Measurements from ENCODE around the gene GNA12.

Gene GNA12

DNA sequence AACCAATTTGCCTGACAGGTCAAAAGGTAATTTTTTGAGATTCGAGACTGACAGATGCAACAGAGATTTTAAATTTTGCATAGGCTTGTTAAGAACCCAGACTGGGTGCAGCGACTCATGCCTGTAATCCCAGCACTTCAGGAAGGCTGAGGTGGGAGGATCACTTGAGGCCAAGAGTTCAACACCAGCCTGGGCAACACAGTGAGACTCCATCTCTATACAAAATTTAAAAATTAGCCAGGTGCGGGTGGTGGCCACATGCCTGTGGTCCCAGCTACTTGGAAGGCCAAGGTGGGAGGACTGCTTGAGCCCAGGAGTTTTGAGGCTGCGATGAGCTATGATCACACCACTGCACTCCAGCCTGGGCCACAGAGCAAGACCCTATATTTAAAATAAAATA, 121.5 kb downstream of the GNA12 start:
- TF ChIP-seq CTCF (conservative IDR thresholded peaks at IDR 0.05) (no peak), ZFX (IDR thresholded peaks at IDR 0.05) (no peak)
- H3K27ac ChIP-seq, result no peak overlapping the region

DNA sequence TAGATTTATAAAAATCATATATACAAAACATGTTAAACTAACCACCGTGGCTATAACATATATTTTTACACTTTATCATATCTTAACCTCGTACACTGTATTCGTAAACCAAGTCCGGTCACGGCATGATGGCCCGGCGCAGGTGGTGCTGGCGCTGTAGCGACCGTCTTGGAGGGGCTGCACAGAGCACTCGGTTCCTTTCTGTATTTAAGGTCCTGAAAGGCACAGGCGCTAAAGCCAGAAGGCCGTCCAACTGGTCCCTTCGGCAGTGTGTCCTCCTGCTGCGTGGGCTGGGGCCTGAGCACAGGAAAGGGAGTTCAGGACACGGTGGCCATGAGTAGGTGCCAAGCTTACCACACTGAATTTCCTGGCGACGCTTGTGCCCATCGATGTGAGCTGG, 122.3 kb downstream of the GNA12 start:
- TF ChIP-seq CTCF (conservative IDR thresholded peaks at IDR 0.05) (no peak), ZFX (IDR thresholded peaks at IDR 0.05) (no peak)
- no peak overlapping the region for H3K27ac ChIP-seq

- H3K27ac ChIP-seq, result no peak overlapping the region
- TF ChIP-seq CTCF (conservative IDR thresholded peaks at IDR 0.05), result no peak
- TF ChIP-seq ZFX (IDR thresholded peaks at IDR 0.05), result no peak
Measured at GRCh38 chr7:2720024-2720423, 124.1 kb downstream of the GNA12 start.

- TF ChIP-seq CTCF (conservative IDR thresholded peaks at IDR 0.05), result peak; percentile 86
- TF ChIP-seq ZFX (IDR thresholded peaks at IDR 0.05), result no peak
- no peak overlapping the region for H3K27ac ChIP-seq
Measured at GRCh38 chr7:2719007-2719406, 125.1 kb downstream of the GNA12 start.

DNA sequence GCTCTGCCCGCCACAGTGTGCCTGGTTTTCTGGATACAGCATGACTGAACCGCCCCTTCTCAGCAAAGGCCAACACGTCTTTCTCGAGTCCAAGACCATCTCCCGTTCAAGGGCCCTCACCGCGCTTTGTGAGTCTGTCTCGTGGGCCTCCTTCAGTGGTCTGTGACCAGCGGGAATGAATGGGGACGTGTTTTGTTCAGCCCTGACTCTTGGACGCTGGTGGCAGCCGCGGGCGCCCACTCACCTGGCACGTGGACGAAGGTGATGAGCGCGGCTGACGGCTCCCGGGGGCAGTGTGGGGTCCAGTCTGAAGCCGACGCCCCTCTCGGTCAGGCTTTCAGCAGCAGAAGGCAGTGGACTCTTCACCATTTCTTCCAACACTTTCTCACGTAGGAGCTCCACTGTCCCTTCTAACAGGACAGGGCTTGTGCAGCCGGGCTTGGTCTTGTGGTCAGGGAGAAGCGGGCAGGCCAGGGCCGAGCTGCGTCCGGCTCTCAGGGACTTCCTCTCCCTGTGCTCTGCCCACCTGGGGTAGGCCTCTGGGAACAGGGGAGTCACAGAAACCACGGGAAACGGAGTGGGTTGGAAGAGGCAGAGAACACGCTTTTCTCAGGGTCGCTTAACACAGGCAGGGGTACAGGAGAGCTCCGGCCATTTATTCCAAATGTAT, 125.7 kb downstream of the GNA12 start:
- TF ChIP-seq CTCF (conservative IDR thresholded peaks at IDR 0.05), result no peak
- no peak for TF ChIP-seq ZFX (IDR thresholded peaks at IDR 0.05)
- peak overlapping the region; percentile 27; the same call in 1 of the 2 replicates for H3K27ac ChIP-seq

DNA sequence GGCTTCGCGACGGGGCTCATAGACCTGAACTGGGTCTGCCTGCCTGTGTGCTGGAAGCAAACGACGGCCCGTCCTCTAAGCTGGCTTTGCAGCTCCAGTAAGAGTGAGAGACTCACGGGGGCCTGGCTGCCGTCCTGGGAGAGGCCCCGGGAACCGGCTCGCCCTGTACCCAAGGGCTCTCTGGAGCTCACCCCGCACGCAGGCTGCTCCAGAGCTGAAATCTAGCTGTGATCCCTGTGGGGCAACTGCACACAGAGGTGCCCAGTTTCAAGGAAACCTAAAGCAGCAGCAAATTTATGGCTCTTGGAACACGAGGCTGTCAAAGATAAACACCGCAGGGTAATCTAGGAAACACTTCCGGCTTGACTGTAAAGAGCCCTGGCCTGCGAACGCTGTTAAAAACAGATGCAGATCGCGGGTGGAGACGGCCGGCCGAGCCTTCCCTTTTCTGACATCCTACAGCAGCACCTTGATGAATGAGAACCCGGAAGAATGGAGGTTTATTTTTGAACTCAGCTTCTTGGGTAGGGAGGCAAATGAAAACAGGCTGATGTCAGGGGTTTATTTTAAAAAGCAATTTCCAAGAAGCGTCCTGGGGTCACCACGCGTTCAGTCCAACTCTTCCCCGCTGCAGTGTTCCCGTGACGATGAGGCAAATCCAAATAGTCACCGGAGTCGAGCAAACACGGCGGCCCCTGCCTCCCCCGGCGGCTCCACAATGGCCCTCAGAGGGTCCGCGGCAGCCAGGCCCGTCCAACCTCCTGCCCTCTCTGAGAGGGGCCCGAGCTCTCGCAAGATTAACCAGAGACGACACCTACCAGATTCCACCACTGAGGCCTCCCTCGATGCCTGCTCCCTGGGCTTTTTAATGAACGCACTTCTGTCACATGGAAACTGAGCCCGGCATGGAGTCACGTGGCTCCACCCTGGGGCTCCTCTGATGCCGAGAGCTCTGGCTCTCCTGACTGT, 126.5 kb downstream of the GNA12 start:
- H3K27ac ChIP-seq, result peak overlapping the region; percentile 27
- no peak for TF ChIP-seq CTCF (conservative IDR thresholded peaks at IDR 0.05)
- no peak for TF ChIP-seq ZFX (IDR thresholded peaks at IDR 0.05)

GRCh38 chr7:2716906-2717292, 127.2 kb downstream of the GNA12 start:
- peak overlapping the region; percentile 27 for H3K27ac ChIP-seq
- no peak for TF ChIP-seq ZFX (IDR thresholded peaks at IDR 0.05)
- no peak for TF ChIP-seq CTCF (conservative IDR thresholded peaks at IDR 0.05)
